ENCODE measurements around the gene TMEM204. TPM values are rescaled to one million over a fixed set of nuclear protein-coding genes. Genes with fewer than 3 reads are reported as not detected.

The TMEM204 gene
- total RNA-seq, 1 donor from 2014 or later: 0.98 TPM

GRCh38 chr16:1557576-1557975 is 24.1 kb downstream of the TMEM204 start:
- DNase-seq (ENCODE audit: low read depth, low spot score): no peak
- no peaks in the 10 kb centered on the region for H3K27me3 Mint-ChIP-seq (ENCODE audit: low read depth)
- no peaks in the 10 kb centered on the region for H3K9me3 Mint-ChIP-seq
- no peak overlapping the region for H3K4me3 Mint-ChIP-seq
- TF ChIP-seq CTCF (conservative IDR thresholded peaks at IDR 0.05): no peak
- H3K4me1 Mint-ChIP-seq: no peaks in the 10 kb centered on the region
- H3K36me3 Mint-ChIP-seq (ENCODE audit: low read depth): peaks cover 3% of the 10 kb centered on the region
- H3K27ac Mint-ChIP-seq (ENCODE audit: unreplicated experiment): peak overlapping the region; percentile 88

- DNase-seq (ENCODE audit: low read depth, low spot score): no peak
- Mint-ChIP-seq H3K4me1 (no peaks in the 10 kb centered on the region), H3K27me3 (ENCODE audit: low read depth) (no peaks in the 10 kb centered on the region), H3K9me3 (no peaks in the 10 kb centered on the region), H3K36me3 (ENCODE audit: low read depth) (peaks cover 3% of the 10 kb centered on the region), H3K4me3 (no peak overlapping the region), H3K27ac (ENCODE audit: unreplicated experiment) (no peak overlapping the region)
- no peak for TF ChIP-seq CTCF (conservative IDR thresholded peaks at IDR 0.05)
Observed at GRCh38 chr16:1559446-1559975, 26.0 kb downstream of the TMEM204 start.

GRCh38 chr16:1560153-1560552 is 26.7 kb downstream of the TMEM204 start:
- DNase-seq (ENCODE audit: low read depth, low spot score): no peak

GRCh38 chr16:1560866-1561265 is 27.4 kb downstream of the TMEM204 start:
- no peak for TF ChIP-seq CTCF (conservative IDR thresholded peaks at IDR 0.05)
- H3K9me3 Mint-ChIP-seq: no peaks in the 10 kb centered on the region
- no peak for DNase-seq (ENCODE audit: low read depth, low spot score)
- H3K36me3 Mint-ChIP-seq (ENCODE audit: low read depth): peaks cover 3% of the 10 kb centered on the region
- no peaks in the 10 kb centered on the region for H3K4me1 Mint-ChIP-seq
- no peaks in the 10 kb centered on the region for H3K27me3 Mint-ChIP-seq (ENCODE audit: low read depth)
- H3K27ac Mint-ChIP-seq (ENCODE audit: unreplicated experiment): no peak overlapping the region
- no peak overlapping the region for H3K4me3 Mint-ChIP-seq

More at GRCh38 chr16:1560153-1560552, 26.7 kb downstream of the TMEM204 start:
- no peaks in the 10 kb centered on the region for H3K27me3 Mint-ChIP-seq (ENCODE audit: low read depth)
- no peaks in the 10 kb centered on the region for H3K9me3 Mint-ChIP-seq
- peaks cover 3% of the 10 kb centered on the region for H3K36me3 Mint-ChIP-seq (ENCODE audit: low read depth)
- H3K4me3 Mint-ChIP-seq: no peak overlapping the region
- no peak for TF ChIP-seq CTCF (conservative IDR thresholded peaks at IDR 0.05)
- no peak overlapping the region for H3K27ac Mint-ChIP-seq (ENCODE audit: unreplicated experiment)
- no peaks in the 10 kb centered on the region for H3K4me1 Mint-ChIP-seq

- no peak for TF ChIP-seq CTCF (conservative IDR thresholded peaks at IDR 0.05)
- no peaks in the 10 kb centered on the region for H3K27me3 Mint-ChIP-seq (ENCODE audit: low read depth)
- H3K27ac Mint-ChIP-seq (ENCODE audit: unreplicated experiment): no peak overlapping the region
- no peak overlapping the region for H3K4me3 Mint-ChIP-seq
- DNase-seq (ENCODE audit: low read depth, low spot score): no peak
- no peaks in the 10 kb centered on the region for H3K4me1 Mint-ChIP-seq
- no peaks in the 10 kb centered on the region for H3K9me3 Mint-ChIP-seq
- peaks cover 3% of the 10 kb centered on the region for H3K36me3 Mint-ChIP-seq (ENCODE audit: low read depth)
Observed at GRCh38 chr16:1561266-1561665, 27.8 kb downstream of the TMEM204 start.

Data from neural crest cell (in vitro differentiated cells).